Ishikawa (cell line): ENCODE measurements around the gene PLEKHG4.

Experiments
- CEBPB ChIP-seq: IDR thresholded peaks from 2 replicates; pipeline ENCODE4 v1.6.1; 2012
- CREB1 ChIP-seq: IDR thresholded peaks from 2 replicates; pipeline ENCODE4 v1.6.1; 2012; ENCODE audit warnings: low read depth
- EGR1 ChIP-seq: IDR thresholded peaks from 2 replicates; pipeline ENCODE4 v1.6.1; 2012
- EP300 ChIP-seq: IDR thresholded peaks from 2 replicates; pipeline ENCODE4 v1.6.1; 2012; ENCODE audit warnings: borderline replicate concordance
- FOXM1 ChIP-seq: IDR thresholded peaks from 2 replicates; pipeline ENCODE4 v1.6.1; 2012; ENCODE audit warnings: low read depth, borderline replicate concordance
- NFIC ChIP-seq: IDR thresholded peaks from 2 replicates; pipeline ENCODE4 v1.6.1; 2012
- RAD21 ChIP-seq: IDR thresholded peaks from 2 replicates; pipeline ENCODE4 v1.6.1; 2012; ENCODE audit warnings: low read depth
- TAF1 ChIP-seq: IDR thresholded peaks from 2 replicates; pipeline ENCODE4 v1.6.1; 2012; ENCODE audit warnings: low read depth, mild to moderate bottlenecking
- TCF12 ChIP-seq: IDR thresholded peaks from 2 replicates; pipeline ENCODE4 v1.6.1; 2012; ENCODE audit warnings: low read depth
- TEAD4 ChIP-seq: IDR thresholded peaks from 2 replicates; pipeline ENCODE4 v1.6.1; 2012
- USF1 ChIP-seq: IDR thresholded peaks from 2 replicates; pipeline ENCODE4 v1.6.1; 2012
- YY1 ChIP-seq: IDR thresholded peaks from 2 replicates; pipeline ENCODE4 v1.6.1; 2012; ENCODE audit warnings: low read depth
- ZBTB7A ChIP-seq: IDR thresholded peaks from 2 replicates; pipeline ENCODE4 v1.6.1; 2012; ENCODE audit warnings: low read depth
- TF ChIP-seq, protein P1 (sequence below): IDR thresholded peaks from 2 replicates; pipeline ENCODE4 v1.6.1; 2012; ENCODE audit warnings: low read depth, mild to moderate bottlenecking
- TF ChIP-seq, protein P2 (sequence below): IDR thresholded peaks from 2 replicates; pipeline ENCODE4 v1.6.1; 2012

The PLEKHG4 gene, protein sequence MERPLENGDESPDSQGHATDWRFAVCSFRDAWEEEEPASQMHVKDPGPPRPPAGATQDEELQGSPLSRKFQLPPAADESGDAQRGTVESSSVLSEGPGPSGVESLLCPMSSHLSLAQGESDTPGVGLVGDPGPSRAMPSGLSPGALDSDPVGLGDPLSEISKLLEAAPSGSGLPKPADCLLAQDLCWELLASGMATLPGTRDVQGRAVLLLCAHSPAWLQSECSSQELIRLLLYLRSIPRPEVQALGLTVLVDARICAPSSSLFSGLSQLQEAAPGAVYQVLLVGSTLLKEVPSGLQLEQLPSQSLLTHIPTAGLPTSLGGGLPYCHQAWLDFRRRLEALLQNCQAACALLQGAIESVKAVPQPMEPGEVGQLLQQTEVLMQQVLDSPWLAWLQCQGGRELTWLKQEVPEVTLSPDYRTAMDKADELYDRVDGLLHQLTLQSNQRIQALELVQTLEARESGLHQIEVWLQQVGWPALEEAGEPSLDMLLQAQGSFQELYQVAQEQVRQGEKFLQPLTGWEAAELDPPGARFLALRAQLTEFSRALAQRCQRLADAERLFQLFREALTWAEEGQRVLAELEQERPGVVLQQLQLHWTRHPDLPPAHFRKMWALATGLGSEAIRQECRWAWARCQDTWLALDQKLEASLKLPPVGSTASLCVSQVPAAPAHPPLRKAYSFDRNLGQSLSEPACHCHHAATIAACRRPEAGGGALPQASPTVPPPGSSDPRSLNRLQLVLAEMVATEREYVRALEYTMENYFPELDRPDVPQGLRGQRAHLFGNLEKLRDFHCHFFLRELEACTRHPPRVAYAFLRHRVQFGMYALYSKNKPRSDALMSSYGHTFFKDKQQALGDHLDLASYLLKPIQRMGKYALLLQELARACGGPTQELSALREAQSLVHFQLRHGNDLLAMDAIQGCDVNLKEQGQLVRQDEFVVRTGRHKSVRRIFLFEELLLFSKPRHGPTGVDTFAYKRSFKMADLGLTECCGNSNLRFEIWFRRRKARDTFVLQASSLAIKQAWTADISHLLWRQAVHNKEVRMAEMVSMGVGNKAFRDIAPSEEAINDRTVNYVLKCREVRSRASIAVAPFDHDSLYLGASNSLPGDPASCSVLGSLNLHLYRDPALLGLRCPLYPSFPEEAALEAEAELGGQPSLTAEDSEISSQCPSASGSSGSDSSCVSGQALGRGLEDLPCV

GRCh38 chr16:67279296-67280089 lies at the start of gene PLEKHG4:
TSS of gene PLEKHG4 (plus strand) at chr16:67279532. CDS start at chr16:67280045, 513 bp downstream.
- TF ChIP-seq RAD21 (peak; percentile 54; the same call in 1 of the 2 replicates), EGR1 (no peak), FOXM1 (no peak), ZBTB7A (no peak; the same call in 1 of the 2 replicates), USF1 (peak; percentile 59)
- TF ChIP-seq, protein P1, sequence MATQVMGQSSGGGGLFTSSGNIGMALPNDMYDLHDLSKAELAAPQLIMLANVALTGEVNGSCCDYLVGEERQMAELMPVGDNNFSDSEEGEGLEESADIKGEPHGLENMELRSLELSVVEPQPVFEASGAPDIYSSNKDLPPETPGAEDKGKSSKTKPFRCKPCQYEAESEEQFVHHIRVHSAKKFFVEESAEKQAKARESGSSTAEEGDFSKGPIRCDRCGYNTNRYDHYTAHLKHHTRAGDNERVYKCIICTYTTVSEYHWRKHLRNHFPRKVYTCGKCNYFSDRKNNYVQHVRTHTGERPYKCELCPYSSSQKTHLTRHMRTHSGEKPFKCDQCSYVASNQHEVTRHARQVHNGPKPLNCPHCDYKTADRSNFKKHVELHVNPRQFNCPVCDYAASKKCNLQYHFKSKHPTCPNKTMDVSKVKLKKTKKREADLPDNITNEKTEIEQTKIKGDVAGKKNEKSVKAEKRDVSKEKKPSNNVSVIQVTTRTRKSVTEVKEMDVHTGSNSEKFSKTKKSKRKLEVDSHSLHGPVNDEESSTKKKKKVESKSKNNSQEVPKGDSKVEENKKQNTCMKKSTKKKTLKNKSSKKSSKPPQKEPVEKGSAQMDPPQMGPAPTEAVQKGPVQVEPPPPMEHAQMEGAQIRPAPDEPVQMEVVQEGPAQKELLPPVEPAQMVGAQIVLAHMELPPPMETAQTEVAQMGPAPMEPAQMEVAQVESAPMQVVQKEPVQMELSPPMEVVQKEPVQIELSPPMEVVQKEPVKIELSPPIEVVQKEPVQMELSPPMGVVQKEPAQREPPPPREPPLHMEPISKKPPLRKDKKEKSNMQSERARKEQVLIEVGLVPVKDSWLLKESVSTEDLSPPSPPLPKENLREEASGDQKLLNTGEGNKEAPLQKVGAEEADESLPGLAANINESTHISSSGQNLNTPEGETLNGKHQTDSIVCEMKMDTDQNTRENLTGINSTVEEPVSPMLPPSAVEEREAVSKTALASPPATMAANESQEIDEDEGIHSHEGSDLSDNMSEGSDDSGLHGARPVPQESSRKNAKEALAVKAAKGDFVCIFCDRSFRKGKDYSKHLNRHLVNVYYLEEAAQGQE = no peak
- TF ChIP-seq, protein P2, sequence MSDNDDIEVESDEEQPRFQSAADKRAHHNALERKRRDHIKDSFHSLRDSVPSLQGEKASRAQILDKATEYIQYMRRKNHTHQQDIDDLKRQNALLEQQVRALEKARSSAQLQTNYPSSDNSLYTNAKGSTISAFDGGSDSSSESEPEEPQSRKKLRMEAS = peak; percentile 96

DNA sequence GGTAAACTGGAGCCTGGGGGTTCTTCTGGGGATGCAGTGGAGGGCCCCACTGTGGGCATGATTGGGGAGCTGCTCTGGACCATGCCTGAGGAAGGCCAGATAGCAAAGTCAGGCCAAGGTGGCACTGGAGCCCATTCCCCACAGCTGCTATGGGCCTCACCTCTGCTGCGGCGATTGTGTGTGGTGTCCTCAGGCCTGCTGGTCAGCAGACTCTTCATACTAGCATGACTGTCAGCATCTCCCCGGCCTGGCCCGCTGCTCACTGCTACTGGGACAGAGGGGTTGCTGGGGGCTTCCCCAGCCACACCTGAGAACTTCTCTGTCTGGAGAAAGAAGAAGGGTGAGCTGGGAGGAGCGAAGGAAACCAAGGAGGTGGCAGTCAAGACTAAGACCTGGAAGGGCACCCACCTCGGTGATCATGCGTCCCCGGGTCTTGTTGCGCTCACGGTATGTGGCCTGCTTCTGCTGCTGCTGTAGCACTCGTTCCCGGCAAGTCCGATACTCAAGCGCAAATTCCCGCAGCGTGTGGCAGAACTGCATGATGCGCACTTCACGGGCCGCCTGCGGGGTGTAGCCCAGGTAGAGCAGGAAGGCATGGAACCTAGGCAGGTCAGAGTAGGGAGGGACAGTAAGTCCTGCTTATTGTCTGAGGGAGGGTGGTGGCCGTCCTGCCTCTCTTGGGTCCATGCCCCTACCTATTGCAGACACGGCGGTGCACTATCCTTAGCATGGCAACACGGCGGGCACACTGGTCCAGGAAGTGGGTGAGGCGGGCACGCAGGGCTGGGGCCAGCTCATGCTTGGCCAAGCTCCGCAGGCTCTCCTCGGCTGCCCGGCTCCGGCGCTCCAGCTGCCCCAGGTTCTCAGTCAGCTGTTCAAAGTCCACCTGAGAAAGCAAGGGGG lies 49.2 kb upstream of the PLEKHG4 start:
- TF ChIP-seq ZBTB7A (no peak), FOXM1 (no peak), CREB1 (no peak), CEBPB (no peak), TAF1 (no peak), USF1 (no peak), YY1 (no peak), EP300 (no peak), NFIC (no peak)
- TF ChIP-seq, protein P2 = no peak

DNA sequence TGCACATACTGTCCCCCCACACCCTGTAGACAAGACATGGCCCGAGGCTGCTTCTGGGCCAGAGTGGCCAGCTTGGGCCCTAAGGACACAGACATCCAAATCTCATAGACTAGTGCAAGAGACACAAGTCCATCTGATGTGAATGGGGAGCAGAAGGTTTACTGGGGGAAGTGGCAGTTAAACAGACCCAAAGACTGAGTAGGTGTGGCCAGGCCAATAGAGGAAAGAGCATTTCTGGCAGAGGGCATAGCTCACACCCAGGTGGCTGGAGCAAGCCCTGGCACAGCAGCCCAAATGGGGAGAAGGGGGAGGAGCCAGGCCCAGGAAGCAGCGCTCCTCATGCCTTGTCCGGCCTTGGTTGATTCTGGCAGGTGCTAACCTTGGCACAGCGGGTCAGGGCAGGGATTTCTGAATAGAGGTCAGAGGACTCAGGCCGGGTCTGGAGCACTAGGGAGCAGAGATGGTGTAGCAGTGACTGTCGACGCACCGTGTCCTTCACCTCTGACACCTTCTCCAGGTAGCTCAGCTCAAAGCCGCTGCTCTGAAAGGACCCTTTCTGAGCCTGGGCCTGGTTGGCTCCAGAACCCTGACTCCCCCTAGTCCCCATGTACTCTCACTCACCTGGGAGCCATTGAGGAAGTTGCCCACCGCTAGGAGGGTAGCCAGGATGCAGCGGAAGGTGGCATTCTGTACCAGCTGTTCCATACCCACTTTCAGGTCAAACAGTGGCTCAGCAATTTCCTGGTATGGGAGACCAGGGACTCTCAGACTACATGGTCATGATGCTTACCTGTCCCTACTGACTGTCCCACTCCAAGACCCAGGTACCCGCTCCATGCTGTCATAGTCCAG lies 48.3 kb upstream of the PLEKHG4 start:
- no peak for TF ChIP-seq ZBTB7A
- TF ChIP-seq EP300 = no peak
- TF ChIP-seq NFIC = no peak
- TF ChIP-seq YY1 = no peak
- no peak for TF ChIP-seq RAD21
- no peak for TF ChIP-seq TEAD4
- no peak for TF ChIP-seq FOXM1
- TF ChIP-seq, protein P2 = no peak
- no peak for TF ChIP-seq EGR1
- TF ChIP-seq CEBPB = no peak
- TF ChIP-seq CREB1 = no peak
- no peak for TF ChIP-seq TCF12

- TF ChIP-seq USF1 (no peak), EGR1 (no peak), TCF12 (no peak), ZBTB7A (no peak), CREB1 (no peak), CEBPB (no peak), NFIC (no peak), FOXM1 (no peak), YY1 (no peak), TEAD4 (no peak), TAF1 (no peak)
- TF ChIP-seq, protein P1 = no peak
- TF ChIP-seq, protein P2 = no peak
These were observed 45.7 kb upstream of the PLEKHG4 start for GRCh38 chr16:67233596-67233995.
